Stimulated activated CD4-positive, alpha-beta T cell treated with anti-CD3 and anti-CD28 coated beads, Interleukin-2, amount 100 ng/mL, for 24 hours (primary cell): ENCODE measurements around the gene MUC12.
A peak's percentile ranks its signal among the peaks of the same experiment; 100 is the strongest.
"Not testable (repeated sequence)": the region's sequence is repeated elsewhere in the genome, so short reads cannot be mapped to it uniquely, and the experiment has no call there.

Experiments
- DNase-seq, 2 donors: peaks; one replicate each; pipeline ENCODE4 v3.0.0-alpha.2; 2020

The MUC12 gene

GRCh38 chr7:100957832-100958421, 11.4 kb upstream of the MUC12 start:
- DNase-seq, result no peak

DNA sequence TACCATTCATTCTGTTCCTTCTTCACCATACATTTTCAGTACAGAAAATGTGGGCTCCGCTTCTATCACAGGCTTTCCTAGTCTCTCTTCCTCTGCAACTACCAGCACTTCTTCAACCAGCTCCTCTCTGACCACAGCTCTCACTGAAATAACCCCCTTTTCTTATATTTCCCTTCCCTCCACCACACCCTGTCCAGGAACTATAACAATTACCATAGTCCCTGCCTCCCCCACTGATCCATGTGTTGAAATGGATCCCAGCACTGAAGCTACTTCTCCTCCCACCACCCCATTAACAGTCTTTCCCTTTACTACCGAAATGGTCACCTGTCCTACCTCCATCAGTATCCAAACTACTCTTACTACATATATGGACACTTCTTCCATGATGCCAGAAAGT, 9.5 kb upstream of the MUC12 start:
- no peak for DNase-seq

- DNase-seq, result no peak
Observed at GRCh38 chr7:100962537-100962936, 6.8 kb upstream of the MUC12 start.

DNA sequence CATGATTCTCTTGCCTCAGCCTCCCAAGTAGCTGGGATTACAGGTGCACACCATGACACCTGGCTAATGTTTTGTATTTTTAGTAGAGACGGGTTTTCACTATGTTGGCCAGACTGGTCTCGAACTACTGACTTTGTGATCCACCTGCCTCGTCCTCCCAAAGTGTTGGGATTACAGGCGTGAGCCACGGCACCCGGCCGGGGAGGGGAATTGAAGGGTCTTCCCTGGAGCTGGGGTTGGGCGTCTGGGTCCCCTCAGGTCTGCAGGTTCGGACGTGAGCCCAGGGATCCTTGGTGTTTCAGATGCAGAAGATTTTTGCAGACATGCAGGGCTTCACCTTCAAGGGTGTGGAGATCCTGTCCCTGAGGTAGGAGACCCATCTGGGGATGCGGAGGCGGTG, 6.0 kb upstream of the MUC12 start:
- no peak for DNase-seq

DNA sequence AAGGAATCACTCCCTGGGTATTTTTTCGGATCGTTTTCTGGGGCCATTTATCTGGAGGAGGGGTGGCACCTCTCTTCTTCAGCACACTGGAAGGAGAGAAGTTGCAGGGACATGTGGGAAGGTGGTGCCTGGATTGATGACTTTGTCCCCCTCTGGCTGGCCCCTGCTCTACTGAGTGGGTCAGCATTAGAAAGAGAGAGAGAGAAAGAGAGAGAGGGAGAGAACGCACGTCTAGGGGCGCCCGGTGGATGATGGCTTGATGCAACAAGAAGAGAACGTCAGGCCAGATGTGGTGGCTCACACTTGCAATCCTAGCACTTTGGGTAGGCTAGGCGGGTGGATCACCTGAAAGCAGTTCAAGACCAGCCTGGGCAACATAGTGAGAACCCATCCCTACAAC, 5.5 kb upstream of the MUC12 start:
- DNase-seq, result no peak

DNA sequence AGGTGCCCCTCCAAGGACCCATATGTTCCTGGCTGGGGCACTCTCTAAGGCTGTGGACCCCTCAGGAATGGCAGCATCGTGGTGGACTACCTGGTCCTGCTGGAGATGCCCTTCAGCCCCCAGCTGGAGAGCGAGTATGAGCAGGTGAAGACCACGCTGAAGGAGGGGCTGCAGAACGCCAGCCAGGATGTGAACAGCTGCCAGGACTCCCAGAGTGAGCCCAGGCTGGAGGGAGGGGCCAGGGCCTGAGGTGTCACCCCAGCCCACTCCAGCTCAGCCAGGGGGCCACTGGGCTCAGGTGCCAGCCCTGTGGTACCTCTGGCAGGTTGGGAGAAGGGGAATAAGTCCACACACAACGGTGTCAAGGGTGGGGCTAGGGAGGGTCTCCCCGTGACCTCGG, 4.7 kb upstream of the MUC12 start:
- no peak for DNase-seq

GRCh38 chr7:100965045-100965722, 4.2 kb upstream of the MUC12 start:
- no peak for DNase-seq

GRCh38 chr7:100965723-100966541, 3.4 kb upstream of the MUC12 start:
- peak; percentile 79 to 87 for DNase-seq

GRCh38 chr7:100966542-100967291, 2.6 kb upstream of the MUC12 start:
- DNase-seq, result no peak

- DNase-seq, result no peak
Observed at GRCh38 chr7:100967292-100967863, 2.0 kb upstream of the MUC12 start.

DNA sequence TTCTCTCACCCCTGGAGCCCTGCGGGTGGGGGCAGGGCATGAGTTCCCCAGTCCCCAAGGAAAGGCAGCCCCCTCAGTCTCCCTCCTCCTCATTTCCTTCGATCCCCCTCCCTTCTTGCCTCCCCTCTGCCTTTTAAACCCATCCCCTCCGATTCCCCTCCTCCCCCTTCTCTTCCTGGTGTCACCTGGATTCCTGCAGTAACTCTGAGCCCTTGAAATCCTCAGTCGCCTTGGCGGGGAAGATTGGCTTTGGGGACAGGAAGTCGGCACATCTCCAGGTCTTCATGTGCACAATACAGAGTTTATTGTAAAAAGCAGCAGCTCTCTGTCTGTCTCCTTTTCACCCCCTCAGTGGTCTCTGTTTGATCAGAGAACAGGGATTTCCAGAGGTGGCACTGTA, 1.3 kb upstream of the MUC12 start:
- DNase-seq, result no peak

DNA sequence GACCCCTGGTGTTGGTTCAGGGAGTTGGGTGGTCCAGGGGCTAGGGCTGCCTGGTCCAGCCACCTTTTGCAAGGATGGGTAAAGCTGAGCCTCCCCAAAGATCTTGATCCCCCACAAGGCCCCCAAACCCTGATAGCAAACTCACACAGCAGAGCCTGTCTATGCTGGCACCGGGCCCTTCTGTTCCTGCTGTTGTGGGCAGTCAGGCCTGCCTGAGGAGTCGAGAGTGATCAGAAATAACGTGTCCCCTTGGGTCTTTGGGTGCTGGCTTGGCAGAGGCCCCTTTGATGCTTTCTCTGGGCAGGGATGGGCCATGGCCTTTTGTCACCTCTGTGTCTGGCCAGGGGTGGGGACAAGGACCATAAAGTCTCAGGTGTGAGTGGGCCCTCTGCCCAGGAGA, 715 bp upstream of the MUC12 start:
- DNase-seq, result no peak

- no peak for DNase-seq
Observed at GRCh38 chr7:100971111-100972001, 2.0 kb downstream of the MUC12 start.

DNA sequence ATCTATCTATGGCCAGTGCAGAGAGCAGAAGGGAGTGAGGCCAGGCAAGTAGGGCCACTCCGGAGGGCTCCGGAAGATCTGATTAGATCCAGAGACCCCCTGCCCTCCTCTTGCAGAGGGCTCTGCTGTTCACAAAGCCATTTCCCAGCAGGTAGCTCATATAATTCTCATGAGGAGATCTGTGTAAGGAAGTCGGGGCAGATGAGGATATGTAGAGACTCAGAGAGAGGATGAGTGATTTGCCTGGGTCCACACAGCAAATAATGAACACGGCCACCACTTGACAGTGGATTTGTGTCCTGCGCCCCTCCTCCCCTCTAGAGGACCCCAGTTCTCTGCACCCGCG, 2.6 kb downstream of the MUC12 start:
- no peak for DNase-seq

DNA sequence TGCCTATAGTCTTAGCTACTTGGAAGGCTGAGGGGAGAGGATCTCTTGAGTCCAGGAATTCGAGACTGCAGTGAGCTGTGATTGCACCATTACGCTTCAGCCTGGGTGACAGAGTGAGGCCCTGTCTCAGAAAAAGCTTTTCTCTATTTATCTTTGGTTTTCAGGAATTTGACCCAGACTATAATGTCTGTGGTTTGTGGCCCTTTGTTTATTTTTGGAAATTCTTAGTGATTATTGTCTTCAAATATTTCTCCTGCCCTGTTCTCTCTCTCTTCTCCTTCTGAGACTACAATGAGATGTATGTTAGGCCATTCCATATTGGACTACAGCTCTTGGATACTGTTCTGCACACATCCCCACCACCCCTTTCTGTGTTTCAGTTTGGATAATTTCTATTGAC, 4.7 kb downstream of the MUC12 start:
- no peak for DNase-seq

- no peak for DNase-seq
Observed at GRCh38 chr7:100975371-100975821, 6.0 kb downstream of the MUC12 start.

DNA sequence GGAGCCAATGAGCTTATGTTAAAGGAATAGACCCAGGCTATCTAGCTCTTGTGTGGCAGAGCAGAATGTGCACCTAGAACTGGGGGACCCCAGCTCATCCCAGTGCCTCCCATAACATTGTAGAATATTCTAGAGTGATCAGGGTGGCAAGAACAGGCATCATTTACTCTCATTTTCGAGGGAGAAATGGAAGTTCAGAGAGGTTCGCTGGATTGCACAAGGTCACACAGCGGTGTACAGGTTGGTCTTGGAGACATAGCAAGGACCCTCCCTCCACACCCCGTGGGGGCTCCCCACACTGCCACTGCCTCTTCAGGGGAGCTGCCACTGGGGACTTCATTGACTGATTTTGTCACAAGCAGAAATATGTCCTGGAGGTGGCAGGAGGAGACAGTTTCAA, 8.9 kb downstream of the MUC12 start:
- no peak for DNase-seq

DNA sequence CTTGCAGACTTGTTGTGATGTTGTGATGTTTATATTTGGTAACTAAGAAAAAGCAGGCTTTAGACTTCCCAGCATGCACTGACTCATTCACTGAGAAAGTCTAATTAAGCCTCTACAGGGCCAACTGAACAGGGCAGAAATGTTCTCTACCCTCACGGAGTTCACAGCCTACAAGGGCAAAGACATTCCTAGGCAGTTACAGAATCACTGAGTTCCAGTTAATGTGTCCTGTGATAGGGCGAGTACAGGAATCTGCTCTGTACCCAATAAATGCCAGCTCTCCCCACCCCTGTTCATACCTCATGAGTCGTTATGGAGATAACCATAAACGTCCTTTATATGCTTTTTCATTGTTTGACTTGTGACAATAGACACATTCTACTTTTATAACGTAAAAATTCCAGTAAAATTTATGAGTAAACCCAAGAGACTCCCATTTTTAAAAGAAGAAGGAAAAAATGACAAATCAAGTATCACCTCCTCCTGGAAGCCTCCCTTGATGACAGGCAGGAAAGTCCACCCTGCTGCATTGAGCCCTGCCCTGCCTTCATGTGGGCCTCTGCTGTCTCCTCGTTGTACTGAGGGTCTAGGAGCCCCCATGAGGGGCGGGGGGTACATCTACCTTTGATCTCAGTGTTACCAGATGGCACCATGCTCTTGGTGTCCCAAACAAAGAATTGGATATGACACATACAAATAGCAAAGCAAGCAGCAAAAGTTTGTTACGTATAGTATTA, 14.3 kb downstream of the MUC12 start:
- no peak for DNase-seq

- DNase-seq, result not testable (repeated sequence)
Observed at GRCh38 chr7:100984241-100984918, 15.0 kb downstream of the MUC12 start.

GRCh38 chr7:100985033-100985797, 15.8 kb downstream of the MUC12 start:
- DNase-seq, result not testable (repeated sequence)
